Body of pancreas (tissue), 4 donors: ENCODE results near the gene ELF2. TPM values are rescaled to one million over a fixed set of nuclear protein-coding genes. Genes with fewer than 3 reads are reported as not detected.
"Not testable (repeated sequence)": the region's sequence is repeated elsewhere in the genome, so short reads cannot be mapped to it uniquely, and the experiment has no call there.

Experiments
- ATAC-seq: fragments of 150-250 bp; one replicate; pipeline ENCODE4 v1.9.1; 2016
- DNase-seq, 4 donors: peaks; one replicate each; pipeline ENCODE4 v3.0.0-alpha.2; 2019
- H3K27ac ChIP-seq, 4 donors: fragments of 200-600 bp; sonication (generic); 1 replicate in 3 of 4; 2 replicates in 1 of 4; pipeline versions ENCODE4 v1.5.1 to v1.6.1; 2016 to 2019; ENCODE audit warnings: mild to moderate bottlenecking in 1 of 4, mixed read lengths in 1 of 4, moderate library complexity in 1 of 4
- H3K27me3 ChIP-seq, 2 donors: fragments of 200-600 bp; sonication (generic); one replicate each; pipeline ENCODE4 v1.6.0; 2016; ENCODE audit warnings: mild to moderate bottlenecking in 1 of 2
- H3K36me3 ChIP-seq, 2 donors: fragments of 200-600 bp; sonication (generic); replicated peaks in 1 of 2; 2 replicates each; pipeline ENCODE4 v1.5.1; 2016; ENCODE audit warnings: low read depth in 2 of 2; ENCODE audit not compliant: insufficient read depth in 1 of 2
- H3K4me1 ChIP-seq: fragments of 200-600 bp; sonication (generic); one replicate; pipeline ENCODE4 v1.6.0; 2016
- H3K4me3 ChIP-seq, 2 donors: fragments of 200-600 bp; sonication (generic); 1 replicate in 1 of 2; 2 replicates in 1 of 2; pipeline ENCODE4 v1.5.1; 2016 to 2019
- H3K9me3 ChIP-seq, 3 donors: fragments of 200-600 bp; sonication (generic); 1 replicate in 2 of 3; 2 replicates in 1 of 3; pipeline ENCODE4 v1.5.1; 2016
- CTCF ChIP-seq, 7 experiments: fragments of 450-650 bp in 4 of 7; fragments of 200-600 bp in 3 of 7; sonication (generic) in 3 of 7; IDR thresholded peaks; one replicate each; pipeline ENCODE4 v1.5.1; 2016 to 2019; ENCODE audit warnings: antibody characterized with exemption in 7 of 7
- POLR2A ChIP-seq, 3 donors: fragments of 450-650 bp; IDR thresholded peaks; one replicate each; pipeline ENCODE4 v1.6.1; 2016; ENCODE audit warnings: antibody characterized with exemption in 3 of 3, mild to moderate bottlenecking in 2 of 3
- WGBS, 2 donors: methylation state at CpG; one replicate each; pipeline ENCODE4 v1.1.5; 2017; 5-methylcytosine and 5-hydroxymethylcytosine counted together
- intact Hi-C: fragments of 100-400 bp; cut with DNase I; formaldehyde crosslinking; loops from one replicate; pipeline ENCODE4 v1.15.1; 2023
- total RNA-seq, 2 donors: library from RNA; depleted of rRNA; stranded (reverse); fragments of >200 nt; gene quantifications; one replicate each; pipeline ENCODE4 v1.1.0, GENCODE V29; 2016

The ELF2 gene
- total RNA-seq, 2 donors from 2014 or later, result 25.4 to 42.5 TPM

GRCh38 chr4:139028191-139028661, 148.8 kb downstream of the ELF2 start:
- 5 to 12% methylated on average over 7 to 11 of the region's 11 CpGs for WGBS, 2 donors
- peak; percentile 94 for ATAC-seq
- Histone ChIP-seq H3K36me3 (no peaks in the 10 kb centered on the region), H3K9me3 (no peaks in the 10 kb centered on the region), H3K4me3 (no peak overlapping the region), H3K4me1 (peaks cover 24% of the 10 kb centered on the region), H3K27me3 (no peaks in the 10 kb centered on the region), H3K27ac (peak overlapping the region; percentile 53 to 78 (median 74))
- peak; percentile 82 to 93 (median 88) for DNase-seq
- intact Hi-C loops, result no loop called here
- TF ChIP-seq POLR2A (IDR thresholded peaks at IDR 0.05) (peak in 2 of 3 donors; percentile 44 to 59), CTCF (IDR thresholded peaks at IDR 0.05) (peak in 1 of 7 experiments; percentile 8)

- Histone ChIP-seq H3K4me1 (peaks cover 24% of the 10 kb centered on the region), H3K36me3 (no peaks in the 10 kb centered on the region), H3K27ac (peak overlapping the region; percentile 53 to 78 (median 74)), H3K9me3 (no peaks in the 10 kb centered on the region), H3K4me3 (no peak overlapping the region), H3K27me3 (no peaks in the 10 kb centered on the region)
- ATAC-seq, result peak; percentile 20
- 65 to 67% methylated on average over 5 of the region's 5 CpGs for WGBS, 2 donors
- intact Hi-C loops, result no loop called here
- no peak for DNase-seq
- no peak for TF ChIP-seq POLR2A (IDR thresholded peaks at IDR 0.05)
- no peak for TF ChIP-seq CTCF (IDR thresholded peaks at IDR 0.05)
Measured at GRCh38 chr4:139027776-139028175, 149.2 kb downstream of the ELF2 start.

GRCh38 chr4:139025841-139026240, 151.2 kb downstream of the ELF2 start:
- no peak for TF ChIP-seq CTCF (IDR thresholded peaks at IDR 0.05)
- no peak for TF ChIP-seq POLR2A (IDR thresholded peaks at IDR 0.05)
- DNase-seq (no peak), ATAC-seq (no peak)
- no peaks in the 10 kb centered on the region for H3K9me3 ChIP-seq
- 93 to 94% methylated on average over 1 of the region's 1 CpG for WGBS, 2 donors
- no peaks in the 10 kb centered on the region for H3K27me3 ChIP-seq
- H3K4me3 ChIP-seq, result no peak overlapping the region
- H3K4me1 ChIP-seq, result peaks cover 31% of the 10 kb centered on the region
- intact Hi-C loops, result no loop called here
- no peak overlapping the region for H3K27ac ChIP-seq
- no peaks in the 10 kb centered on the region for H3K36me3 ChIP-seq

GRCh38 chr4:139024686-139025085, 152.3 kb downstream of the ELF2 start:
- no peak overlapping the region for H3K27ac ChIP-seq
- TF ChIP-seq CTCF (IDR thresholded peaks at IDR 0.05), result no peak
- no peak for TF ChIP-seq POLR2A (IDR thresholded peaks at IDR 0.05)
- WGBS, 2 donors, result 90 to 93% methylated on average over 7 to 9 of the region's 9 CpGs

GRCh38 chr4:139022835-139023234, 154.2 kb downstream of the ELF2 start:
- Histone ChIP-seq H3K4me1 (peaks cover 45% of the 10 kb centered on the region), H3K27me3 (no peaks in the 10 kb centered on the region), H3K4me3 (no peak overlapping the region), H3K9me3 (no peaks in the 10 kb centered on the region), H3K27ac (no peak overlapping the region), H3K36me3 (no peaks in the 10 kb centered on the region)
- intact Hi-C loops, result no loop called here
- no peak for DNase-seq
- ATAC-seq, result no peak
- WGBS, 2 donors, result 92 to 95% methylated on average over 5 of the region's 5 CpGs
- TF ChIP-seq POLR2A (IDR thresholded peaks at IDR 0.05), result no peak
- no peak for TF ChIP-seq CTCF (IDR thresholded peaks at IDR 0.05)

More at GRCh38 chr4:139024686-139025085, 152.3 kb downstream of the ELF2 start:
- ATAC-seq, result no peak
- no peak overlapping the region for H3K4me3 ChIP-seq
- no peaks in the 10 kb centered on the region for H3K27me3 ChIP-seq
- DNase-seq, result no peak
- H3K36me3 ChIP-seq, result no peaks in the 10 kb centered on the region
- intact Hi-C loops, result no loop called here
- H3K4me1 ChIP-seq, result peaks cover 39% of the 10 kb centered on the region
- H3K9me3 ChIP-seq, result no peaks in the 10 kb centered on the region

- H3K36me3 ChIP-seq, H3K9me3 ChIP-seq, H3K27me3 ChIP-seq, ATAC-seq, DNase-seq, H3K4me3 ChIP-seq, intact Hi-C loops: not testable (repeated sequence)
- Histone ChIP-seq H3K27ac (peak overlapping the region in 2 of 4 donors; percentile 28 to 34), H3K4me1 (peaks cover 42% of the 10 kb centered on the region)
- 85 to 96% methylated on average over 12 of the region's 12 CpGs for WGBS, 2 donors
Measured at GRCh38 chr4:139021071-139021470, 155.9 kb downstream of the ELF2 start.
